Midbrain (tissue), 1 donor: ENCODE results near the gene HMG20B.

Source experiments
- DNase-seq: peaks from one replicate; lab custom pipeline; 2025; lab: John Stamatoyannopoulos, UW

Gene HMG20B

GRCh38 chr19:3620817-3621547 lies 48.2 kb downstream of the HMG20B start:
- no peak for DNase-seq

- DNase-seq: no peak
These were observed 48.9 kb downstream of the HMG20B start for GRCh38 chr19:3621689-3622088.

- DNase-seq: no peak
These were observed 49.5 kb downstream of the HMG20B start for GRCh38 chr19:3622224-3622623.

GRCh38 chr19:3623716-3624115 lies 51.0 kb downstream of the HMG20B start:
- DNase-seq: no peak

GRCh38 chr19:3625996-3626472 lies 53.3 kb downstream of the HMG20B start:
- DNase-seq: no peak

GRCh38 chr19:3626473-3627350 lies 54.0 kb downstream of the HMG20B start, which contains the start of gene CACTIN:
Gene CACTIN (minus strand): TSS chr19:3626790. CDS start chr19:3626762, 28 bp downstream.
- DNase-seq: peak; percentile 98

- no peak for DNase-seq
These were observed 54.6 kb downstream of the HMG20B start for GRCh38 chr19:3627351-3627723.
